Subcutaneous adipose tissue (tissue), 4 donors: Measurements from ENCODE around the gene FRMD4A. TPM values are rescaled to one million over a fixed set of nuclear protein-coding genes. Genes with fewer than 3 reads are reported as not detected.

ENCODE experiments used
- total RNA-seq, 4 donors: library from RNA; depleted of rRNA; stranded (reverse); fragments of >200 nt; gene quantifications; one replicate each; pipeline ENCODE4 v1.1.0, GENCODE V29; 2016
- TF ChIP-seq, protein P1 (sequence below): fragments of 450-650 bp; IDR thresholded peaks from one replicate; pipeline ENCODE4 v1.5.1; 2016; ENCODE audit warnings: low read depth, mild to moderate bottlenecking, control low read depth, antibody characterized with exemption, moderate library complexity

The FRMD4A gene
- total RNA-seq, 4 donors from 2014 or later, result 70.0 to 206 (median 81.4) TPM

GRCh38 chr10:13957856-13958255 is 372.9 kb downstream of the FRMD4A start:
- TF ChIP-seq, protein P1, sequence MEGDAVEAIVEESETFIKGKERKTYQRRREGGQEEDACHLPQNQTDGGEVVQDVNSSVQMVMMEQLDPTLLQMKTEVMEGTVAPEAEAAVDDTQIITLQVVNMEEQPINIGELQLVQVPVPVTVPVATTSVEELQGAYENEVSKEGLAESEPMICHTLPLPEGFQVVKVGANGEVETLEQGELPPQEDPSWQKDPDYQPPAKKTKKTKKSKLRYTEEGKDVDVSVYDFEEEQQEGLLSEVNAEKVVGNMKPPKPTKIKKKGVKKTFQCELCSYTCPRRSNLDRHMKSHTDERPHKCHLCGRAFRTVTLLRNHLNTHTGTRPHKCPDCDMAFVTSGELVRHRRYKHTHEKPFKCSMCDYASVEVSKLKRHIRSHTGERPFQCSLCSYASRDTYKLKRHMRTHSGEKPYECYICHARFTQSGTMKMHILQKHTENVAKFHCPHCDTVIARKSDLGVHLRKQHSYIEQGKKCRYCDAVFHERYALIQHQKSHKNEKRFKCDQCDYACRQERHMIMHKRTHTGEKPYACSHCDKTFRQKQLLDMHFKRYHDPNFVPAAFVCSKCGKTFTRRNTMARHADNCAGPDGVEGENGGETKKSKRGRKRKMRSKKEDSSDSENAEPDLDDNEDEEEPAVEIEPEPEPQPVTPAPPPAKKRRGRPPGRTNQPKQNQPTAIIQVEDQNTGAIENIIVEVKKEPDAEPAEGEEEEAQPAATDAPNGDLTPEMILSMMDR, result no peak

DNA sequence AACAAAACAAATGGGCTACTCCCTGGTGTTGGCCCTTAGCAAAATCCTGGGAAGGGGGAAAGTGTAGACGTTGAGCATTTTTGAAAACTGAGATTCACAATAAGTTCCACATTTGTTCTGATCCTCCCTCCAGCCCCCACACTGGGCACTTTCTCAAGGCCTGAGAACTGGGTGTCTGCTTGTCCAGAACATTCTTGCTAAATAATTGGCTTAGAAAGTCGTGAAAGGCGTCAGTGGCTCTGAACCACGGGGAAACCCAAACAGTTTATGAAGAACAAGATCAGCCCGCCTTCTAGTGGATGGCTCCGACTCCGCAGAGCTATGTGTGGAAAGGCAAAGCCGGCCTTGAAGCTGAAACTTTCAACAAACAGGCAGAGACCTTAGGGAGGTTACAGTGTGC is 373.9 kb downstream of the FRMD4A start:
- TF ChIP-seq, protein P1, result no peak

- TF ChIP-seq, protein P1, result no peak
Measured at GRCh38 chr10:13955409-13956068, 375.2 kb downstream of the FRMD4A start.

DNA sequence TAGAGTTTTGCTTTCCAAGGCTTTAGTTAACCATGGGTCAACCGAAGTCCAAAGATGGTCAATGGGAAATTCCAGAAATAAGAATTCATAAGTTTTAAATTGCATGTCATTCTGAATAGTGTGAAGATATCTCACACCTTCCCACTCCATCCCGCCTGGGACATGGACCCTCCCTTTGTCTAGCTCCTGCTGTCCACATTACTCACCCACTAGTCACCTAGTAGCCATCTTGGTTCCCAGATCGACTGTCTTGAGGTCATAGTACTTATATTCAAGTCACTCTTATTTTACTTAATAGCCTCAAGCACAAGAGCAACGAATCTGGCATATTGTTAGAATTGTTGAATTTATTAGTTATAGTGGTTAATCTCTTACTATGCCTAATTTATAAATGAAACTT is 377.4 kb downstream of the FRMD4A start:
- TF ChIP-seq, protein P1, result no peak

GRCh38 chr10:13950543-13950939 is 380.2 kb downstream of the FRMD4A start:
- TF ChIP-seq, protein P1, result no peak

DNA sequence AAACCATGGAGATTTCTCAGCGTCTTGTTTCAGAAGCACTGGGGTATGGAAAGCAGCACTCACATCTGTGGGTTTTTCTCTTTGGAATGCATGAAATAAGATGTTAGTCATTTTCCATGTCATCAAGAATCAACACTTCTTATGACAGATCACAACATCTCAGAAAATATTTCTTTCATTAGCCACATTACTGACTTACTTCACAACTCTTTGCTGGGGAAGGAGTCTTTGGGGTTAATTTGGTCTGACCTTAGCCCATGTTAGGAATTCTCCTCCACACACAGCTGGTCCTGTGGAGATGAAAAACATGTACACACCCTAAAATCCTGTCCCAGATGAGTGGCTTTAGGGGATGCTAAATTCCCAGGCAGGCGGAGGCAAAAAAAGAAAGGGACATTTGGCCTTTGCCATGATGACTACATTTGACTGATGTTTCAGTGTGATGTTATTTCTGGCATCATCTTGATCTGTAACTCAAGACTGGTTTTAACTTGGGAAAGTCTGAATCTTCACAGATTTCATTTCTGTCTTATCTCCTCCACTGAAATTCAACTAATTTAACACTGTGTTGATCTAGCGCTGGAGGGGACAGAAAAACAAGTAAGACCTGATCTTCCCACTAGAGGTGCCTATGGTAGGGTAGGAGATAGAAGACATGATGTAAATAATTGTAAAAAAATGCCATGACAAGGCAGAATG is 380.7 kb downstream of the FRMD4A start:
- TF ChIP-seq, protein P1, result no peak

DNA sequence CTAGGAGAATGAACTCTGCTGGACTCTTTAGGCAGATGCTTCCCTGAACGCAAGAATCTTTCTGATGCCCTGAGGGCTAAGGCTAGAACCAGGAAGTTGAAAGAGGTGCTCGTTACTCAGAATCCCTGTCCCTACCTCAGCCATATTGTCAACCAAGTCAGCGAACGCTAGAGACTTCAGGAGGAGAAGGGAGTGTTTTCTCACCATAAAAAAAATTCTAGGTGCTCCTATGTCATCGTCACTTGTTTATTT is 384.6 kb downstream of the FRMD4A start:
- TF ChIP-seq, protein P1, result no peak
